ENCODE results near the gene SCN9A. TPM values are rescaled to one million over a fixed set of nuclear protein-coding genes. Genes with fewer than 3 reads are reported as not detected.

Gene SCN9A
- total RNA-seq, 1 donor from 2014 or later, result 11.2 TPM

DNA sequence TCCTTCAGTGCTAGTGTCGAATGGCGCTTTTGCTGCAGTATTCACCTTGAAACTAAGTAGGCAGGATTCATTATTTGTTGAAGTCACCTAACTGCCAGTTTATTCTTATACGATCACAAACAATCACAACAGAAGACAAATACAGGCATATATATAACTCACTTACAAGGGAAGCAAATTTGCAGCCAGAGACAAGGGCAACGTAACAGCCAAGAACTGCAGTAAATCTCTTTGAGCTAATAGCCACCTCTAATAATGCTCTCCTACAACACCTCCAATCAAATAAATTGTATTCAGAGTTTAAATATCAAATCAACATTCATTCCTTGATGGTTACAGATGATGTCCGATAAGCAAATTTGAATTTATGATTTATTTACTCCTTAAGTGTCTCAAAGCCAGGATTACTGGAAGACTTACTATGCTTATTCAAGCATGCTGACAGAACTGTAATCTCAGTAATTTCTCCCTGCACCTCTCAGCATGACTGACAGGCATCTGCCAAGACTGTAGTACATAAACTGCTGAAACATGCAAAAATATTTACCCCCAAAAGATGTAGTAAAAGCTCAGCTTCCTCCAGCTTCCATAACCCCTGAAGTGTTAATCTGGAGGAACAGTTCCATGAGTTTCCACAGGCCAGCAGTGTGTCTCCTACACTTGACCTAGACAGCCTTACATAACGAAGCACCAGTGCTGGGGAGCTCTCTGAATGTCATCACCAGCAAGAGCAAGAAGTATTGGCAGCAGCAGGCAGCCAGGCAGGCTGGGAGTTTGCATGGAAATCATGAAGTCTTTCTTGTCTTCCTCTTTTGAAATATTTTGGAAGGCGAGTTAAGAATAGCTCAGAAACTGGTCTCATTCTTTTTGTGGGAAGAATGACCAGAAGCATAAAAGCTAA lies 227.0 kb downstream of the SCN9A start:
- no peaks in the 10 kb centered on the region for H3K4me1 Mint-ChIP-seq (ENCODE audit: low read depth, unreplicated experiment)
- TF ChIP-seq, protein P1, sequence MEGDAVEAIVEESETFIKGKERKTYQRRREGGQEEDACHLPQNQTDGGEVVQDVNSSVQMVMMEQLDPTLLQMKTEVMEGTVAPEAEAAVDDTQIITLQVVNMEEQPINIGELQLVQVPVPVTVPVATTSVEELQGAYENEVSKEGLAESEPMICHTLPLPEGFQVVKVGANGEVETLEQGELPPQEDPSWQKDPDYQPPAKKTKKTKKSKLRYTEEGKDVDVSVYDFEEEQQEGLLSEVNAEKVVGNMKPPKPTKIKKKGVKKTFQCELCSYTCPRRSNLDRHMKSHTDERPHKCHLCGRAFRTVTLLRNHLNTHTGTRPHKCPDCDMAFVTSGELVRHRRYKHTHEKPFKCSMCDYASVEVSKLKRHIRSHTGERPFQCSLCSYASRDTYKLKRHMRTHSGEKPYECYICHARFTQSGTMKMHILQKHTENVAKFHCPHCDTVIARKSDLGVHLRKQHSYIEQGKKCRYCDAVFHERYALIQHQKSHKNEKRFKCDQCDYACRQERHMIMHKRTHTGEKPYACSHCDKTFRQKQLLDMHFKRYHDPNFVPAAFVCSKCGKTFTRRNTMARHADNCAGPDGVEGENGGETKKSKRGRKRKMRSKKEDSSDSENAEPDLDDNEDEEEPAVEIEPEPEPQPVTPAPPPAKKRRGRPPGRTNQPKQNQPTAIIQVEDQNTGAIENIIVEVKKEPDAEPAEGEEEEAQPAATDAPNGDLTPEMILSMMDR (IDR thresholded peaks at IDR 0.05; ENCODE audit: partially characterized antibody, unreplicated experiment), result no peak
- H3K27ac Mint-ChIP-seq (ENCODE audit: unreplicated experiment), result no peak overlapping the region
- H3K4me3 Mint-ChIP-seq (ENCODE audit: unreplicated experiment), result no peak overlapping the region
- no peak for DNase-seq
- H3K27me3 Mint-ChIP-seq (ENCODE audit: unreplicated experiment), result no peaks in the 10 kb centered on the region
- no peaks in the 10 kb centered on the region for H3K9me3 Mint-ChIP-seq (ENCODE audit: unreplicated experiment)
- no peaks in the 10 kb centered on the region for H3K36me3 Mint-ChIP-seq (ENCODE audit: unreplicated experiment)

DNA sequence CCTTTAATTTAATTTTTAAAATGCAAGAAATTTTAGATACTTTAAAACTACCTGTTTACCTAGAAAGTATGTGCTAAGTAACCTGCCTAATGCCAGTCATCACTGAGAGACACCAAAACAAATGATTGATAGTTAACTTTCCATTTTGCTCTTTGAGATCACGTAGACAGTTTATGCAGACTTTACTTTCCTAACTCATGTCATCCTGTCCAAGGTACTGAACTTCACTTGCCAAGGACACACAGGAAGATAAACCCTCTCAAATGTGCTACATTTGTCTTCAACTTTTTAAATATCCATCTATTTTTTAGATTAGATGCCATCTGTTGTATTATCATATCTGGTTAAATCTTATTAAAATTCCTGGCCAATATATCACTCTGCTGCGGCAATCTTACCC lies 227.9 kb downstream of the SCN9A start:
- no peak for DNase-seq
- TF ChIP-seq, protein P1 (IDR thresholded peaks at IDR 0.05; ENCODE audit: partially characterized antibody, unreplicated experiment), result no peak
- no peak overlapping the region for H3K27ac Mint-ChIP-seq (ENCODE audit: unreplicated experiment)
- H3K4me1 Mint-ChIP-seq (ENCODE audit: low read depth, unreplicated experiment), result no peaks in the 10 kb centered on the region
- no peaks in the 10 kb centered on the region for H3K27me3 Mint-ChIP-seq (ENCODE audit: unreplicated experiment)
- no peaks in the 10 kb centered on the region for H3K9me3 Mint-ChIP-seq (ENCODE audit: unreplicated experiment)
- no peaks in the 10 kb centered on the region for H3K36me3 Mint-ChIP-seq (ENCODE audit: unreplicated experiment)
- H3K4me3 Mint-ChIP-seq (ENCODE audit: unreplicated experiment), result no peak overlapping the region

Other genes starting within 250 kb of the SCN9A start
- 1.8 TPM for gene SCN1A, start 247.9 kb downstream of the SCN9A start, total RNA-seq (ENCODE audit: unreplicated experiment)
- gene SCN7A, start 118.3 kb upstream of the SCN9A start, total RNA-seq (ENCODE audit: unreplicated experiment), result 0.32 TPM